ENCODE results near the gene RPGRIP1. TPM values are rescaled to one million over a fixed set of nuclear protein-coding genes. Genes with fewer than 3 reads are reported as not detected.

Gene RPGRIP1
- total and polyA plus RNA-seq, 9 of the 15 experiments (the other 6 are each of a cell fraction or from before 2014, with no cell fraction given), result 0.47 to 0.95 (median 0.65) TPM; not detected in 1

DNA sequence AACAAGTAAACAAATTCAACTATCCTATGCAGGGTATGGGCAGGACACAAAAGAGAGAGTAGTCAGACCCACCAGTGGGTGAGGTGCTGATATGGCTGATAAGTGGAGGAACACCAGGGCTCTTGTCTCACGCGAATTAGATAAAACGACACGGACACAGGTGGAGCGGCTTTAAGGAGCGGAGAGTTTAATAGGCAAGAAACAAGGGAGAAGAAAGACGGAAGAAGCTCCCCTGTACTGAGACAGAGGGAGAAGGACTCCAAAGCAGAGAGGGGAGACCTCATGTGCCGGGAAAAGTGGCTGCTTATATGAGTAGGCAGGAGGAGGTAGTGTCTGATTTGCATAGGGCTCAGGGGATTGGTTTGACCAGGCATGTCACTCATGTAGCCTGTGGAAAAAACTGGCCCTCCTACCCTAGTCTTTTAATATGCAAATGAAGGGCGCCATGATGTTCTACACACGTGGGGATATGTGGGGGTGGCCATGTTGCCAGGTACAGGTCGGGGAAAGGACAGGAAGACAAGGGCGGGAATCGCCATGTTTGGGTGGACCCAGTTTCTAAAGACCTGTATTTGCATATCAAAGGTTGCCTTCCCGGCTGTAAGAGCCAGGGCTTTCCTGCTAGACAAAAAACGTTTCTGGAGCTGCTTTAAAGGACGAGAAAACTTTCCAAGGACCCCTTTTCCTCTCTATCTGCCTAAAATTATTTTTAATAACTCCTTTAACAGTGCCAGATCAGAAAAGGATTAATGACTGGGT lies 28.8 kb downstream of the RPGRIP1 start (continued):
- TF ChIP-seq SPI1 (IDR thresholded peaks at IDR 0.05; ENCODE audit: borderline replicate concordance, low read depth, low read length) (no peak), CBX3 (IDR thresholded peaks at IDR 0.05; ENCODE audit: borderline replicate concordance in 1 of 2, low read length in 2 of 2) (no peak), CBFA2T3 (IDR thresholded peaks at IDR 0.05) (0 out of 2 replicates have a peak, but pooled peaks have one; percentile 8), ESRRA (IDR thresholded peaks at IDR 0.05; ENCODE audit: borderline replicate concordance, low read depth) (peak; percentile 66; the same call in 1 of the 2 replicates), GTF2F1 (IDR thresholded peaks at IDR 0.05; ENCODE audit: low read depth, low read length) (0 out of 2 replicates have a peak, but pooled peaks have one; percentile 17), YY1 (IDR thresholded peaks at IDR 0.05; ENCODE audit: borderline replicate concordance in 1 of 3, control insufficient read depth in 1 of 3, extremely low read depth in 1 of 3, insufficient read depth in 3 of 3, insufficient read length in 1 of 3, insufficient replicate concordance in 2 of 3, low read depth in 1 of 3, low read length in 2 of 3) (peak; percentile 84 to 96 (median 93)), NFYB (IDR thresholded peaks at IDR 0.05; ENCODE audit: extremely low read depth, insufficient read length) (peak; percentile 28), ZNF253 (CRISPR knock-in tag; conservative IDR thresholded peaks at IDR 0.05) (no peak), GABPA (tag; conservative IDR thresholded peaks at IDR 0.05; ENCODE audit: low read depth) (0 out of 2 replicates have a peak, but pooled peaks have one; percentile 29), ZNF212 (CRISPR knock-in tag; IDR thresholded peaks at IDR 0.05) (no peak), SMARCB1 (IDR thresholded peaks at IDR 0.05; ENCODE audit: insufficient read length, low read depth) (no peak)
- TF ChIP-seq, protein P1, sequence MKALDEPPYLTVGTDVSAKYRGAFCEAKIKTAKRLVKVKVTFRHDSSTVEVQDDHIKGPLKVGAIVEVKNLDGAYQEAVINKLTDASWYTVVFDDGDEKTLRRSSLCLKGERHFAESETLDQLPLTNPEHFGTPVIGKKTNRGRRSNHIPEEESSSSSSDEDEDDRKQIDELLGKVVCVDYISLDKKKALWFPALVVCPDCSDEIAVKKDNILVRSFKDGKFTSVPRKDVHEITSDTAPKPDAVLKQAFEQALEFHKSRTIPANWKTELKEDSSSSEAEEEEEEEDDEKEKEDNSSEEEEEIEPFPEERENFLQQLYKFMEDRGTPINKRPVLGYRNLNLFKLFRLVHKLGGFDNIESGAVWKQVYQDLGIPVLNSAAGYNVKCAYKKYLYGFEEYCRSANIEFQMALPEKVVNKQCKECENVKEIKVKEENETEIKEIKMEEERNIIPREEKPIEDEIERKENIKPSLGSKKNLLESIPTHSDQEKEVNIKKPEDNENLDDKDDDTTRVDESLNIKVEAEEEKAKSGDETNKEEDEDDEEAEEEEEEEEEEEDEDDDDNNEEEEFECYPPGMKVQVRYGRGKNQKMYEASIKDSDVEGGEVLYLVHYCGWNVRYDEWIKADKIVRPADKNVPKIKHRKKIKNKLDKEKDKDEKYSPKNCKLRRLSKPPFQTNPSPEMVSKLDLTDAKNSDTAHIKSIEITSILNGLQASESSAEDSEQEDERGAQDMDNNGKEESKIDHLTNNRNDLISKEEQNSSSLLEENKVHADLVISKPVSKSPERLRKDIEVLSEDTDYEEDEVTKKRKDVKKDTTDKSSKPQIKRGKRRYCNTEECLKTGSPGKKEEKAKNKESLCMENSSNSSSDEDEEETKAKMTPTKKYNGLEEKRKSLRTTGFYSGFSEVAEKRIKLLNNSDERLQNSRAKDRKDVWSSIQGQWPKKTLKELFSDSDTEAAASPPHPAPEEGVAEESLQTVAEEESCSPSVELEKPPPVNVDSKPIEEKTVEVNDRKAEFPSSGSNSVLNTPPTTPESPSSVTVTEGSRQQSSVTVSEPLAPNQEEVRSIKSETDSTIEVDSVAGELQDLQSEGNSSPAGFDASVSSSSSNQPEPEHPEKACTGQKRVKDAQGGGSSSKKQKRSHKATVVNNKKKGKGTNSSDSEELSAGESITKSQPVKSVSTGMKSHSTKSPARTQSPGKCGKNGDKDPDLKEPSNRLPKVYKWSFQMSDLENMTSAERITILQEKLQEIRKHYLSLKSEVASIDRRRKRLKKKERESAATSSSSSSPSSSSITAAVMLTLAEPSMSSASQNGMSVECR (CRISPR knock-in tag; IDR thresholded peaks at IDR 0.05), result peak; percentile 58; the same call in 1 of the 2 replicates
- TF ChIP-seq, protein P2, sequence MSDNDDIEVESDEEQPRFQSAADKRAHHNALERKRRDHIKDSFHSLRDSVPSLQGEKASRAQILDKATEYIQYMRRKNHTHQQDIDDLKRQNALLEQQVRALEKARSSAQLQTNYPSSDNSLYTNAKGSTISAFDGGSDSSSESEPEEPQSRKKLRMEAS (CRISPR knock-in tag; IDR thresholded peaks at IDR 0.05), result peak; percentile 76
- TF ChIP-seq, protein P3, sequence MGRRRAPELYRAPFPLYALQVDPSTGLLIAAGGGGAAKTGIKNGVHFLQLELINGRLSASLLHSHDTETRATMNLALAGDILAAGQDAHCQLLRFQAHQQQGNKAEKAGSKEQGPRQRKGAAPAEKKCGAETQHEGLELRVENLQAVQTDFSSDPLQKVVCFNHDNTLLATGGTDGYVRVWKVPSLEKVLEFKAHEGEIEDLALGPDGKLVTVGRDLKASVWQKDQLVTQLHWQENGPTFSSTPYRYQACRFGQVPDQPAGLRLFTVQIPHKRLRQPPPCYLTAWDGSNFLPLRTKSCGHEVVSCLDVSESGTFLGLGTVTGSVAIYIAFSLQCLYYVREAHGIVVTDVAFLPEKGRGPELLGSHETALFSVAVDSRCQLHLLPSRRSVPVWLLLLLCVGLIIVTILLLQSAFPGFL (CRISPR knock-in tag; IDR thresholded peaks at IDR 0.05), result no peak
